A549 (cell line): ENCODE measurements around the gene METTL9.

Experiments used
- PHF8 ChIP-seq: fragments of 200-600 bp; sonication (generic); IDR thresholded peaks from 2 replicates; pipeline ENCODE4 v1.6.1; 2016; ENCODE audit warnings: low read depth, mild to moderate bottlenecking, antibody characterized with exemption, moderate library complexity, borderline replicate concordance
- POLR2A ChIP-seq: IDR thresholded peaks from 2 replicates; pipeline ENCODE4 v1.6.1; 2012; ENCODE audit warnings: mild to moderate bottlenecking, low read length
- REST ChIP-seq: fragments of 200-600 bp; sonication (generic); IDR thresholded peaks from 2 replicates; pipeline ENCODE4 v1.6.1; 2016; ENCODE audit warnings: antibody characterized with exemption, mild to moderate bottlenecking, moderate library complexity
- USF2 ChIP-seq: fragments of 450-650 bp; IDR thresholded peaks from 2 replicates; pipeline ENCODE4 v1.6.1; 2014; ENCODE audit warnings: antibody characterized with exemption
- ZFP36 ChIP-seq: fragments of 450-650 bp; IDR thresholded peaks from 2 replicates; pipeline ENCODE4 v1.6.1; 2014; ENCODE audit warnings: borderline replicate concordance; ENCODE audit not compliant: partially characterized antibody

GRCh38 chr16:21643785-21644184, 44.4 kb downstream of the METTL9 start:
- TF ChIP-seq USF2, result no peak
- TF ChIP-seq REST, result no peak
- no peak for TF ChIP-seq POLR2A
- no peak for TF ChIP-seq ZFP36
- TF ChIP-seq PHF8, result no peak
